Right lobe of liver (tissue), 6 donors: ENCODE measurements around the gene DDX52. TPM values are rescaled to one million over a fixed set of nuclear protein-coding genes. Genes with fewer than 3 reads are reported as not detected.
A peak's percentile ranks its signal among the peaks of the same experiment; 100 is the strongest.

Source experiments
- ATAC-seq, 4 donors: fragments of 200-7000 bp; cut with Tn5 transposase; one replicate each; pipeline ENCODE4 v1.9.1; 2020; ENCODE audit warnings: mild to moderate bottlenecking in 4 of 4, moderate library complexity in 4 of 4
- DNase-seq, 3 donors: peaks; one replicate each; pipeline ENCODE4 v3.0.0-alpha.2; 2020
- H3K27ac ChIP-seq, 3 donors: fragments of 200-600 bp; one replicate each; pipeline ENCODE4 v1.8.0; 2022
- H3K27me3 ChIP-seq, 2 donors: fragments of 200-600 bp; one replicate each; pipeline ENCODE4 v1.8.0; 2022
- H3K36me3 ChIP-seq, 4 donors: fragments of 200-600 bp; sonication (generic) in 1 of 4; one replicate each; pipeline versions ENCODE4 v1.5.1 to v1.8.0; 2017 to 2022; ENCODE audit warnings: control low read depth in 1 of 4
- H3K4me1 ChIP-seq, 4 donors: fragments of 200-600 bp; sonication (generic) in 1 of 4; one replicate each; pipeline versions ENCODE4 v1.5.1 to v1.8.0; 2017 to 2022; ENCODE audit warnings: control low read depth in 1 of 4
- H3K4me3 ChIP-seq, 3 donors: fragments of 200-600 bp; one replicate each; pipeline ENCODE4 v1.8.0; 2022
- H3K9me3 ChIP-seq, 4 donors: fragments of 200-600 bp; sonication (generic) in 1 of 4; one replicate each; pipeline versions ENCODE4 v1.5.1 to v1.8.0; 2017 to 2022; ENCODE audit warnings: control low read depth in 1 of 4
- POLR2A ChIP-seq: fragments of 450-650 bp; IDR thresholded peaks from one replicate; pipeline ENCODE4 v1.6.1; 2017; ENCODE audit warnings: antibody characterized with exemption, mild to moderate bottlenecking
- WGBS: methylation state at CpG from one replicate; pipeline ENCODE4 v1.1.6; 2018; ENCODE audit warnings: low coverage, low lambda C conversion rate; ENCODE audit not compliant: insufficient coverage; ENCODE audit errors: missing lambda C conversion rate; 5-methylcytosine and 5-hydroxymethylcytosine counted together
- intact Hi-C, 2 donors: fragments of 100-400 bp; cut with DNase I; formaldehyde crosslinking; loops; one replicate each; pipeline versions ENCODE4 v1.11.2 to v1.14.1; 2022
- total RNA-seq, 6 experiments: library from RNA; depleted of rRNA in 2 of 6; stranded (reverse); fragments of >200 nt in 2 of 6; fragmentation: NEBNext Ultra II Directional in 3 of 6; extraction: Animal tissue kit (Norgen Biotek cat#: 25700) in 3 of 6; gene quantifications; one replicate each; pipeline versions ENCODE4 v1.1.0 to v1.2.4, GENCODE V29; 2016 to 2023
- TF ChIP-seq, protein P1 (sequence below), 4 donors: fragments of 200-600 bp in 3 of 4; fragments of 450-650 bp in 1 of 4; IDR thresholded peaks; one replicate each; pipeline versions ENCODE4 v1.5.1 to v1.8.0; 2016 to 2022; ENCODE audit warnings: antibody characterized with exemption in 4 of 4, mild to moderate bottlenecking in 2 of 4
- donor health status: DM: no; HTN: yes; CAD: no.
- donor health status: DM: no; HTN: no; CAD: no.
- donor health status: DM: no; HTN: no; CAD: no.
- donor health status: DM: no; HTN: yes; CAD: no.
- donor health status: DM: no; HTN: yes; CAD: no.

Gene DDX52
- total RNA-seq, 6 experiments from 2014 or later = 11.8 to 14.4 (median 13.1) TPM

DNA sequence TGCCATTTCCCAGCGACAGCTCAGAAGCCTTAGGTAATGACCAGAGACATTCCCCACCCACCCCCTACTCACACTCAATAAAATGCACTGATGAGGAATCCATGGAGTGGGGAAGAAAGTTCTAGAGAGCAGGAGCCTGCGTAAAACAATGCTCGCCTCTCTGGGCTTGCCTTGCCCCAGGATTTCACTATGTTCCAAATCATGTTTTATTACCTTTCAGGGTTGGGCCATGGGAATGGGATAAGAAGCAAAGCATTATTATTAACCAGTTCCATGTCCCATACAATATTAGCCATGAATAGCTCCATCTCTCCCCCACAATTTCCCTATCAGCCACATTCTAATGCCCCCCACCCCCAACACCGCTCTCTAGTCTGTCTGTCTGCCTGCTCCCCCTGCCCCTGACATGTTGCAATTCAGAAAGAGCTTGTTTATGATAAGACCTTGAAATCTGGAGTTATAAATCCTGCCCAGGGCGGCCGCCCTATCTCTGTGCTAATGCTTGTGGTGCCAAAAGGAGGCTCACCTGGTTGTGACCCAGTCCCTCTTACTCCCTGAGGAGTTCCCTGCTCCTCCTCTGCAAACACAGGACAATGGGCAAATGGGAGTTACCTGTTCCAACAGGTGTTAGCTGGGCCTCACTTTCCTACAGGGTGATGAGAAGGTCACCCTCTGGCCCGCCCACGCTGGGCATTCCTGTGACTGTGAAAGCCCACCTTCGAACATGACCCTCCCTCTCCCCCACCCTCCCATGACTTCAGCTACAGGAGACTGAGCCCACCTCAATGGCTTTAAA lies 28.0 kb upstream of the DDX52 start:
- ATAC-seq (no peak), DNase-seq (no peak)
- TF ChIP-seq, protein P1, sequence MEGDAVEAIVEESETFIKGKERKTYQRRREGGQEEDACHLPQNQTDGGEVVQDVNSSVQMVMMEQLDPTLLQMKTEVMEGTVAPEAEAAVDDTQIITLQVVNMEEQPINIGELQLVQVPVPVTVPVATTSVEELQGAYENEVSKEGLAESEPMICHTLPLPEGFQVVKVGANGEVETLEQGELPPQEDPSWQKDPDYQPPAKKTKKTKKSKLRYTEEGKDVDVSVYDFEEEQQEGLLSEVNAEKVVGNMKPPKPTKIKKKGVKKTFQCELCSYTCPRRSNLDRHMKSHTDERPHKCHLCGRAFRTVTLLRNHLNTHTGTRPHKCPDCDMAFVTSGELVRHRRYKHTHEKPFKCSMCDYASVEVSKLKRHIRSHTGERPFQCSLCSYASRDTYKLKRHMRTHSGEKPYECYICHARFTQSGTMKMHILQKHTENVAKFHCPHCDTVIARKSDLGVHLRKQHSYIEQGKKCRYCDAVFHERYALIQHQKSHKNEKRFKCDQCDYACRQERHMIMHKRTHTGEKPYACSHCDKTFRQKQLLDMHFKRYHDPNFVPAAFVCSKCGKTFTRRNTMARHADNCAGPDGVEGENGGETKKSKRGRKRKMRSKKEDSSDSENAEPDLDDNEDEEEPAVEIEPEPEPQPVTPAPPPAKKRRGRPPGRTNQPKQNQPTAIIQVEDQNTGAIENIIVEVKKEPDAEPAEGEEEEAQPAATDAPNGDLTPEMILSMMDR (IDR thresholded peaks at IDR 0.05) = no peak
- TF ChIP-seq POLR2A = no peak
- Histone ChIP-seq H3K27me3 (no peaks in the 10 kb centered on the region), H3K4me3 (no peak overlapping the region), H3K4me1 (peaks cover 0 to 13% (median 3%) of the 10 kb centered on the region in 4 donors), H3K36me3 (no peaks in the 10 kb centered on the region), H3K27ac (no peak overlapping the region), H3K9me3 (no peaks in the 10 kb centered on the region)
- WGBS = 86% methylated on average over 6 of the region's 9 CpGs
- intact Hi-C loops = no loop called here

DNA sequence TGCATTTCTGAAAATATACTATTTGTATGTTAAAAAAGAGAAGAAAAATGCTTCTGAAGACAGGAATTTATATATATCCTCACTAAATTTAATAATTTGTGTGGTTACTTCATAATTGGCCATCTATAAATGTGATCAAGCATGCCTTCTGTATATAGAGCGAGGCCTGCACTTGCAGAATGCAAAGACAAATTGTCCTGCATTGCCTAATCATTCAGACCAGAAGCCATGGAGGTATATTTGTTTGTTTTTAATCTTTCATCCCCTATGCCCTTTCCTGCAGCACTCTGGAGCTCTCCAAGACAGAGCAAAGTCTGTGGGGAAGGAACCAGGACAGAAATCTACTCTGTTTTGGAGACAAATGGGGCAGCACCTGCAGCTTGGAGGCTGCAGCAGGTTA lies 23.8 kb upstream of the DDX52 start:
- no peak for DNase-seq
- no peak overlapping the region for H3K27ac ChIP-seq
- H3K36me3 ChIP-seq = no peaks in the 10 kb centered on the region
- no peaks in the 10 kb centered on the region for H3K9me3 ChIP-seq
- no peak overlapping the region for H3K4me3 ChIP-seq
- ATAC-seq = peak in 1 of 4 donors; percentile 18
- WGBS = 50% methylated on average over 1 of the region's 1 CpG
- H3K27me3 ChIP-seq = no peaks in the 10 kb centered on the region
- intact Hi-C loops = no loop called here
- TF ChIP-seq, protein P1 (IDR thresholded peaks at IDR 0.05) = no peak
- TF ChIP-seq POLR2A = no peak
- H3K4me1 ChIP-seq = no peaks in the 10 kb centered on the region

DNA sequence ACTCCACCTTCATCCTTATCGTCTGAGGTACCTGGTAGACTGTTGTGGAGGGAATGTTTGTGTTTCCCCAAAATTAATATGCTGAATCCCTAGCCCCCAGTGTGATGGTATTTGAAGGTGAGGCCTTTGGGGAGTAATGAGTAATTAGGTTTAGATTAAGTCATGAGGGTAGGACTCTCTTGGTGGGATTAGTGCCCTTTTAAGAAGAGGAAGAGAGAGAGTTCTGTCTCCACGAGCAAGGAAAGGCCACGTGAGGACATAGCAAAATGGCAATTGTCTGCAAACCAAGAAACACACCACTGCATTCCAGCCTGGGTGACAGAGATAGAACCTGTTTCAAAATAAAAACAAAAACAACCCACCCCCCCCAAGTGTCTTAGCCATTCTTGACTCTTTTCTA lies 21.0 kb upstream of the DDX52 start:
- Histone ChIP-seq H3K36me3 (no peaks in the 10 kb centered on the region), H3K27me3 (no peaks in the 10 kb centered on the region), H3K27ac (no peak overlapping the region), H3K4me3 (no peak overlapping the region), H3K4me1 (no peaks in the 10 kb centered on the region), H3K9me3 (no peaks in the 10 kb centered on the region)
- no peak for TF ChIP-seq POLR2A
- TF ChIP-seq, protein P1 (IDR thresholded peaks at IDR 0.05) = no peak
- ATAC-seq (no peak), DNase-seq (no peak)
- intact Hi-C loops = no loop called here
- WGBS = 61% methylated on average over 3 of the region's 3 CpGs

DNA sequence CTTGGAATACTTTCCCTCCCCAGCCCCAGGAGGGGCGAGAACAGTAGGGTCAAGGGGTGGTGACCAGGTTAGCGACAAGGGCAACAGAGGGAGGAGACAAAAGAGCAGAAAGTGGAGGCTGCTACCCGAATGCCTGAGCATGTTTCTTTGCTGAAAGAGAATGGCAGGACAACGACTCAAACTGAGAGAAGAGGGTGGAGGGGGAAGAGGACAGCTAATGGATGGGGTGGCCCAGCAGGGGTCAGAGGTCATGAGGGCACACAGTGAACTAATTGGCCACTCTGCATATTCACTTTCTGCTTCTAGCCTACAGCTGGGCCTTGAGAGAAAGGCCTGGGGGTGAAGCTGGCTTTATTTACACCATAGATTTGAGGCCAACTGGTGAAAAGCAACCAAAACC lies 19.1 kb upstream of the DDX52 start:
- no peaks in the 10 kb centered on the region for H3K27me3 ChIP-seq
- ATAC-seq = no peak
- no peaks in the 10 kb centered on the region for H3K9me3 ChIP-seq
- WGBS = 67% methylated on average over 3 of the region's 4 CpGs
- no peaks in the 10 kb centered on the region for H3K36me3 ChIP-seq
- H3K4me1 ChIP-seq = no peaks in the 10 kb centered on the region
- no peak overlapping the region for H3K4me3 ChIP-seq
- intact Hi-C loops = no loop called here
- no peak overlapping the region for H3K27ac ChIP-seq
- DNase-seq = no peak
- TF ChIP-seq POLR2A = no peak
- TF ChIP-seq, protein P1 (IDR thresholded peaks at IDR 0.05) = no peak
